Lower leg skin (tissue), 4 donors: ENCODE results near the gene LRP5. TPM values are rescaled to one million over a fixed set of nuclear protein-coding genes. Genes with fewer than 3 reads are reported as not detected.

Experiments used
- DNase-seq, 2 donors: peaks; one replicate each; pipeline ENCODE4 v3.0.0-alpha.2; 2019; ENCODE audit warnings: low spot score in 2 of 2
- H3K4me3 ChIP-seq: fragments of 200-600 bp; sonication (generic); 2 replicates; pipeline ENCODE4 v1.5.1; 2017; ENCODE audit warnings: mild to moderate bottlenecking, low read depth; ENCODE audit not compliant: poor library complexity, severe bottlenecking
- CTCF ChIP-seq, 3 donors: fragments of 450-650 bp; IDR thresholded peaks; one replicate each; pipeline ENCODE4 v1.5.1; 2016; ENCODE audit warnings: antibody characterized with exemption in 3 of 3, mild to moderate bottlenecking in 3 of 3, moderate library complexity in 2 of 3
- POLR2A ChIP-seq, 2 donors: fragments of 450-650 bp; IDR thresholded peaks; one replicate each; pipeline ENCODE4 v1.6.1; 2016 to 2017; ENCODE audit warnings: antibody characterized with exemption in 2 of 2, mild to moderate bottlenecking in 1 of 2, moderate library complexity in 1 of 2
- WGBS, 2 donors: methylation state at CpG; one replicate each; pipeline ENCODE4 v1.1.5; 2018; 5-methylcytosine and 5-hydroxymethylcytosine counted together
- intact Hi-C: fragments of 100-400 bp; cut with DNase I; formaldehyde crosslinking; loops from one replicate; pipeline ENCODE4 v1.15.0; 2023; ENCODE audit warnings: low total_unique reads
- total RNA-seq, 4 donors: library from RNA; depleted of rRNA; stranded (reverse); fragments of >200 nt; gene quantifications; one replicate each; pipeline ENCODE4 v1.1.0, GENCODE V29; 2016

Gene LRP5
- total RNA-seq, 4 donors from 2014 or later: 25.0 to 53.5 (median 29.3) TPM

GRCh38 chr11:68350759-68351449 is 38.5 kb downstream of the LRP5 start:
- TF ChIP-seq POLR2A (IDR thresholded peaks at IDR 0.05) (no peak), CTCF (IDR thresholded peaks at IDR 0.05) (no peak)
- intact Hi-C loops: no loop called here
- DNase-seq: no peak
- no peak overlapping the region for H3K4me3 ChIP-seq
- 93% methylated on average over 28 of the region's 28 CpGs for WGBS, 2 donors

- 91 to 92% methylated on average over 32 of the region's 32 CpGs for WGBS, 2 donors
- no peak for DNase-seq
- H3K4me3 ChIP-seq: no peak overlapping the region
- TF ChIP-seq POLR2A (IDR thresholded peaks at IDR 0.05) (no peak), CTCF (IDR thresholded peaks at IDR 0.05) (no peak)
- intact Hi-C loops: no loop called here
Measured at GRCh38 chr11:68351450-68352275, 39.3 kb downstream of the LRP5 start.

GRCh38 chr11:68352591-68352990 is 40.2 kb downstream of the LRP5 start:
- H3K4me3 ChIP-seq: no peak overlapping the region
- TF ChIP-seq POLR2A (IDR thresholded peaks at IDR 0.05) (no peak), CTCF (IDR thresholded peaks at IDR 0.05) (no peak)
- WGBS, 2 donors: 84 to 93% methylated on average over 4 of the region's 4 CpGs
- DNase-seq: no peak
- intact Hi-C loops: no loop called here

GRCh38 chr11:68353118-68353517 is 40.7 kb downstream of the LRP5 start:
- intact Hi-C loops: no loop called here
- 79 to 88% methylated on average over 7 of the region's 7 CpGs for WGBS, 2 donors
- no peak for DNase-seq
- TF ChIP-seq CTCF (IDR thresholded peaks at IDR 0.05) (no peak), POLR2A (IDR thresholded peaks at IDR 0.05) (no peak)
- no peak overlapping the region for H3K4me3 ChIP-seq

- WGBS, 2 donors: 74 to 91% methylated on average over 8 to 11 of the region's 11 CpGs
- intact Hi-C loops: no loop called here
- no peak for DNase-seq
- no peak overlapping the region for H3K4me3 ChIP-seq
- no peak for TF ChIP-seq POLR2A (IDR thresholded peaks at IDR 0.05)
- no peak for TF ChIP-seq CTCF (IDR thresholded peaks at IDR 0.05)
Measured at GRCh38 chr11:68353669-68354068, 41.3 kb downstream of the LRP5 start.
